Stimulated activated CD8-positive, alpha-beta memory T cell treated with anti-CD3 and anti-CD28 coated beads, Interleukin-12 subunit alpha, Interleukin-12 subunit beta, amount 100 ng/mL, for 1 hour (primary cell): Measurements from ENCODE around the gene LRRC4B.
"Not testable (repeated sequence)": the region's sequence is repeated elsewhere in the genome, so short reads cannot be mapped to it uniquely, and the experiment has no call there.

Source experiments
- DNase-seq: peaks from one replicate; pipeline ENCODE4 v3.0.0-alpha.2; 2020; ENCODE audit warnings: low read depth

The LRRC4B gene

GRCh38 chr19:50485284-50485955 lies 82.8 kb downstream of the LRRC4B start:
- no peak for DNase-seq

GRCh38 chr19:50482916-50483315 lies 85.3 kb downstream of the LRRC4B start:
- DNase-seq: no peak

GRCh38 chr19:50482271-50482855 lies 85.9 kb downstream of the LRRC4B start:
- no peak for DNase-seq

GRCh38 chr19:50481351-50482149 lies 86.7 kb downstream of the LRRC4B start:
- DNase-seq: no peak

GRCh38 chr19:50480281-50481111 lies 87.7 kb downstream of the LRRC4B start:
- no peak for DNase-seq

GRCh38 chr19:50479761-50480251 lies 88.4 kb downstream of the LRRC4B start:
- no peak for DNase-seq

- no peak for DNase-seq
These were observed 89.1 kb downstream of the LRRC4B start for GRCh38 chr19:50478901-50479715.

GRCh38 chr19:50477751-50478515 lies 90.3 kb downstream of the LRRC4B start:
- no peak for DNase-seq

- DNase-seq: no peak
These were observed 91.4 kb downstream of the LRRC4B start for GRCh38 chr19:50476907-50477238.

GRCh38 chr19:50476224-50476906 lies 91.9 kb downstream of the LRRC4B start, which contains the start of the genes EMC10 and GARIN5A:
EMC10 (plus strand) TSS chr19:50476507; CDS start chr19:50476545, 38 bp downstream.
GARIN5A (minus strand) TSS chr19:50476848; CDS start chr19:50476388, 460 bp downstream.
- DNase-seq: peak; percentile 78

GRCh38 chr19:50475736-50476223 lies 92.5 kb downstream of the LRRC4B start:
- no peak for DNase-seq

- no peak for DNase-seq
These were observed 93.1 kb downstream of the LRRC4B start for GRCh38 chr19:50475101-50475568.

- DNase-seq: not testable (repeated sequence)
These were observed 94.9 kb downstream of the LRRC4B start for GRCh38 chr19:50473336-50473735.

GRCh38 chr19:50468818-50469217 lies 99.4 kb downstream of the LRRC4B start:
- no peak for DNase-seq

GRCh38 chr19:50467566-50467965 lies 100.7 kb downstream of the LRRC4B start:
- no peak for DNase-seq
